CD4-positive, alpha-beta T cell treated with Interleukin-17A for 1 hour (primary cell): Measurements from ENCODE around the gene CAMK2N1.

ENCODE experiments used
- DNase-seq: peaks from one replicate; pipeline ENCODE4 v3.0.0-alpha.2; 2020

CAMK2N1 gene

DNA sequence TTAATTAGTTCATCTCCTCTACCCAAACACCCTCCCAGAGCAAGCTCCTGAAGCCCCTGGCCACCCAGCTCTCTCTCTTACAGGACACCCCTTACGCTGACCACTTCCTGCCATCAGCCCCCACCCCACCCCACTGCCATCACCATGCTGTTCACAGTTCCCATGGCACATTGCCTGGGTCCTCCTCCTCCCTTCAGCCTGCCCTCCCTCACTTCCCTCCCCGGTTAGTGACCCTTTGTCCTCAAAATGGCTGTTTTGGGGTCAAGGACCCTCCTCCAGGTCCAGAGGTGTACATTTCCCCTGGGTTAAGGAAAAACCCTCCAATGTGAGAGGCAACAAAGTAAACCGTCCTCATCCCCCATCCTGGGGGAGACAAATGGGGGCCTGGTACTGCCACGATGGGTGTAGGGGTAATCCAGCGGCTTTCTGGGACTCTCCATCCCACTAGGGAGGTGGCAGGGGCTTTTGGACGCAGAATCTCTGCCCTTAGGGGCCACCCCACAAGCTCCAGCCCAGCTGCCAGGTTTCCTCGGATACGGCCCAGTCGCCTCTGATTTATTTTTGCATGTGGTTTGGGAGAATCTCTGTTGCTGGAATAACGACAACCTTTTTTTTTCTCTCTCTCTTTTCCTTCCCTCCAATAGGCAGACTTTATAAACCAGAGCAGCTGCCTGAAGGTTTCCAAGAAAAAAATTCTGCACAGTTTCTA is 8.5 kb downstream of the CAMK2N1 start:
- DNase-seq = no peak

DNA sequence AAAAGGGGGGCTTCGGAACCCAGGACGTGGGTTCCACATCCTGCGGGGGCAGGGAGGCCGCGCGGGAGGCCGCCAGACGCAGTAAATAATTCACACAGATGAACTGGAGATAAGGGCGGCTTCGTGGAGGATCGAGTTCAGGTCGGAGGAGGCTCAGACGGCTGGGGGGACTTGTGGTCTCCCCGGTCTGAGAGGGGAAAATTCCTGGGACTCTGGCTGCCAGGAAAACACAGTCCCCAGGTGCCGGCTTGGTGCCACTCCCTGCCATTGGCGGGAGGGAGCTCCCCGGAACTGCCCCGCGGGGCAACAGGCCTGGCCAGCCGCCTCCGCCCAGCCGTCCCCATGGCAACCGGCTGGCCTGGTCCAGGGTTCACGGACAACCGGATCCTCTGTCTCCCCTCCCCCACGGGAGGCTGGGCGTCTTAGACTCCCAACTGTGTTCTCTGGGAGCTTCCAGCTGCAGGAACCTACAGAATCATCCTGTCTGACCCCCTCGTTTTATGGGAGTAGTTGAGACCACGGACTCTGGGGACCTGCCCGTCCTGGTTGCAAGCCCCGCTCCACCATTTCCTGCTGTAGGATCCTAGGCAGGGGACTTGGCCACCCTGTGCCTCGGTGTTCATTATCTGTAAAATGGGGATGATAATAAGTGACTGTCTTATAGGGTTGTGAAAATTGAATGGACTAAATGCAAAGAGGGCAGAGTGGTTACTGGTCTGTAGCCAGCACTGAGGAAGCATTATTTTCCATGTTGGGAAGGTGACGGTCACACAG is 9.6 kb downstream of the CAMK2N1 start:
- DNase-seq = no peak

DNA sequence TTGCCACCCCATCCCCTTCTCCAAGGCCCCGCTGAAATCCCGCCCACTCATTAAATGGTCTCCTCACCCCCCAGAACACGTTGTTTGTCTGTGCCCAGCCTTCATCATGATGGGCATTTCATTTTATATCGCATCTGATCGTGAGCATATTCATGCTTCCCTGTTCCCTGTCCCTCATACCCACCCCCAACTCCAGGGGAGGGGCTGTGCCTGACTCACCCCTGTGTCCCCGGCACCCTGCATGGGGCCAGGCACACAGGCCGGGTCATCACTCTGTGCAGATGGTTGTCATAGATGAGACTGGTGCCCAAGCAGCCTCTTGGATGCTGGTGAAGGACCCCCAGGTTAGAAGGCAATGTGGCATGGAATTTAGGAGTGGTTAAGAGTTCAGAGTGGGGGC is 11.0 kb downstream of the CAMK2N1 start:
- no peak for DNase-seq

DNA sequence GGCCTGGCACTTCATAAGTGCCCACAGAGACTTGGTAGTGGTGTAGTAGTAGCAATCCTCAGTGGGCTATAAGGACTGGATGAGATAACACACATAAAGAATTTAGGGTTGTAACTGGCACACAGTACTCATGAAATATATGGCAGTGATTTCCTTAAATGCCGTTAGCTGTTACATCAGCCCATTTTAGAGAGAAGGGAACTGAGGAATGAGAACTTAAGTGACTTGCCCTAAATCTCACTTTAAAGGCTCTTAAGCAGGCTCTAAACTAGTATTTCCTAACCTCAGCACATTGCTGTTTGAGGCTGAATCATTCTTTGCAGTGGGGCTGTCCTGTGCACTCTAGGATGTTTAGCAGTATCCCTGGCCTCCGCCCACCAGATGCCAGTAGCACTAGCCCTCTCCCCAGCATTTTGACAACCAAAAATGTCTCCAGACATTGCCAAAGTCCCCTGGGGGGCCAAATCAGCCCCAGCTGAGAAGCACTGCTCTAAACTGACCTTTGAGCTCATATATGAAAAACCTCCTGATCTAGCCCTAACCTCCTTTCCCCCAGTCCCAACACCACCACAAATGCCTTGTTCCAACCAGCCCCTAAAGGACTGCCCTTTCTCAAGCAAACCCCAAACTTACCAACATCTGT is 11.6 kb downstream of the CAMK2N1 start:
- DNase-seq = no peak

DNA sequence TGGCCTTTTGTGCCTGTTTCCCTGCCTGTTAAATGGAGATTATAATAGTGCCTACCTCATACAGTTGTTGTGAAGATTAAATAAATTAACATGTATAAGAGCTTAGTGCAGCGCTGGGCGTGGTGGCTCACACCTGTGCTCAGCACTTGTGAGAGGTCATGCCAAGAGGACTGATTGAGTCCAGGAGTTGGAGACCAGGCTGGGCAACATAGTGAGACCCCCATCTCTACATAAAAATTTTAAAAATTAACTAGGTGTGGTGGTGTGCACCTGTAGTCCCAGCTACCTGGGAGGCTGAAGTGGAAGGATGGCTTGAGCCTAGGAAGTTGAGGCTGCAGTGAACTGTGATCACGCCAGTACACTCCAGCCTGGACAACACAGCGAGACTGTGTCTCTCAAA is 12.1 kb downstream of the CAMK2N1 start:
- DNase-seq = no peak

DNA sequence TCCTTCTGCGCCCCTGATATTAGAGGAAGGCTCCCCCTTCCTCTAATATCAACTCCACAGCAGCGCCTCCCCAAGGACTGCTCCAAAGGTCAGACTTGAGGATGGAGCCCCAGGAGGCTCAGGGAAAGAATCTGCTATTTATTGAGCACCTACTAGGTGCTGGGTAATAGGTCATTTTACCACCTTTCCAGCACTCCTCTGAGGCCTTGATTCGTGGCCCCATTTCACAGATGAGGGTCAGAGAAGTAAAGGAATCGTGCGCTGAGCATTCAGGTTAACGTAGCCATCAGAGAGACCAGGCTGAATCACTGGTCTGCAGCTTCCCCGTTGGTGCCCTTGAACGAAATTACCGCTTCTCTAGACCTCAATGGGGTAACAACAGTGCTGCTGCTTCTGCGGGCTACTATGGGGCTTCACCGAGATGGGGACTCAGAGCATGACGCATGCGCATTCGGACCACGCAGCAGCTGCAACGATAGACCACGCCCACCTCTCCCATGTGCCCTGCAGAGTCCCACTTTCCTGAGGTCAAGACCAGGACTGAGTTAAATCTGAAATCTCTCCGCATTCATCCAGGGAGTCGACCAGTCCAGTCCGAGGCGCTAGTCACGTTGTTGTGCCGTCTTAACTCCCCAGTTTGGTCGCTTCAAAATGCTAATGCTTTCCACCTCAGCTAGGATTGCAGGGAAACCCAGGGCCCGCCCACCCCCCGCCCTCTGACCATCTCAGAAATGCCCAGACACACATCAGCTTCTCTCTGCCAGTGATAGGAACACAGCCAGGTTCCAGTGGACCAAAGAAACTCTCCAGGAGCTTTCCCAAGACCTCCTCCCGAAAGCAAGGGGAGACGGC is 12.9 kb downstream of the CAMK2N1 start:
- DNase-seq = no peak

DNA sequence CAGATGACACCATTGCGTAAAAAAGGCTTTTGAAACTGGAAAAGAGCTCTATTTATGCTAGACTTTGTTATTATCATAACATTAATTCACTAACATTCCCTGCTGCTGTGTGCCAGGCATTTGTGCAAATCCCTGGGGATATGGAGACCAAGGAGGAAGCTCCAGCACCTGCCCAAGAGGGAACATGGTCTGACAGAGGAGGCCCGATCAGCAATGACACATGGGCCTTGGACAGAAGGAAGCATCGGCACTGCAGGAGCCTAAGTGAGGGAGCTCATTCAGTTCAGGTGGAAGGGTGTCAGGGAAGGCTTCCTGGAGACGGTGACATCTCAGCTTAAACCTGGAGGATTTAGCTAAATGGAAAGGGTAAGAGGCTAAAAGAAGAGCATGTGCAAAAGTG is 13.9 kb downstream of the CAMK2N1 start:
- no peak for DNase-seq

DNA sequence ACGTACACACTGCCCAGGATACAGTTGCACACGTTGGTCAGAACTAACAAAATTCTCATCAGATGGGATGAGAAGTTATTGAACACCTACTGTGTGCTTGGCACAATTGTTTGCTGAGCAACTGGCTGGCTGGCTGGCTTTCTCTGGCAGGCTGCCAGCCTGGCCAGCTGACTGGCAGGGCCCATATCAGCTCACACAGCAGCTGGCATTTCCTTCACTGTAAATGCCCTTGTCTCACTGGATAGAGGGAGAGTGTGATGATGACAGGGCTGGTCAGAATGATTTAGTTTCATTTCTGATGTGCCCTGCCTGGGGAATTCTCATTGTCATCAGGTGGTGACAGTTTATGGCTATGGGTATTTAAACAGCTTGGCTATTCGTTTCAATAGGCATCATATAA is 15.8 kb downstream of the CAMK2N1 start:
- no peak for DNase-seq

DNA sequence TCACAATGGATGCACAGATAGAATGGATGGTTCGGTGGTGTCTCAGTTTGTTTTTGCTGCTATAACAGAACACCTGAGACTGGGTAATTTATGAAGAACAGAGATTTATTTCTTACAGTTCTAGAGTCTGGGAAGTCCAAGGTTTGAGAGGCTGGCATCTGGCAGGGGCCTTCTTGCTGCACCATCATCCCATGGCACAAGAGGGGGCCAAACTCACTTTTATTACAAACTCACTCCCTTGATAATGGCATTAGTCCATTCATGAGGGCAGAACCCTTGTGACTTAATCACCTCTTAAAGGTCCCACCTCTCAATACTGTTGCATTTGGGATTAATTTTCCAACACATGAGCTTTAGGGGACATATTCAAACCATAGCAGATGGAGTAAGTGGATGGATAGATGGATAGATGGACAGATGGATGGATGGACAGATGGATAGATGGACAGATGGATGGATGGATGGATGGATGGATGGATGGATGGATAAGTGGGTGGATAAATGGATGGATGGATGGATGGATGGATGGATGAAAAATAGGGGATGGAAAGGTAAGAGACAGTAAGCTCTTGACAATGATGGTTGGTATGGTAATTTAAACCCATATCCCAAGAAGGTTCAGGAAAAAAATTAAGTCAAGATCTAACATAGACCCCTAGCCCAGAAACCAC is 16.5 kb downstream of the CAMK2N1 start:
- DNase-seq = no peak

DNA sequence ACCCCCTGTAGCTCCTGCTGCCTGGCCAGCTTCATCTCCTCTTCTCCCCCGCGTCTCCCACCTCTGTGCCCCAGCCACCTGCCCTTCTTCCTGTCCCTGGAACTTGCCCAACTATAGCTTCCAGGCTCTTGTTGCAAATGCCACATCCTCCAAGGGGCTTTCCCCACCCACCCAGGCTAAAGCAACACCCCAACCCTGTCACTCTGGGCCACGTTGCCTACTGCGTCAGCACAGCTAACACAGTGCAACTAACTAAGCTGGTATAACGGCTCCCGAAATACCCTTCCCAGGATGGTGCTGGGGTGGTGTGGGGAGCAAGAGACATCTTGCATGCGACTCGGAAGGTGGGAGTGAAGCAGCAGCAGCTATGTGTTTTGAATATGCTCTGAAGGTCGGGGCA is 19.7 kb downstream of the CAMK2N1 start:
- no peak for DNase-seq

DNA sequence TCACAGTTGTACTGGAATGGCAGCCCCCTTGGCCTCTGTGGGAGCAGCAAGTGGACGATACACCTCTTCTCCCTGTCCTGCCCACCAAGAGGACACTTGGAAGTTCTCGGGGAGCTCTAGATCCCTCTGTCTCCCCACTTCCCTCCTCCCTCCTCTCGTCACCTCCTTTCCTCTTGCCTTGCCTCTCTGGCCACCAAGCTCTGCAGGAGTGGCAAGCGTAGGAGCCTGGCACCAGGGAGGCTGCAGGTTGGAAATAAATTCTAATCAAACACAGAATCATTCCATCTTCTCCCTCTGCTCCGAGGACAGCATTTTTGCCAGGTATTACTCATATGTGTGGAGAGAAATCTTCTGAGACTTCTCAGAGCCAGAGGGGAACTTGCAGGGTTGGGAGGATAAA is 20.8 kb downstream of the CAMK2N1 start:
- no peak for DNase-seq

DNA sequence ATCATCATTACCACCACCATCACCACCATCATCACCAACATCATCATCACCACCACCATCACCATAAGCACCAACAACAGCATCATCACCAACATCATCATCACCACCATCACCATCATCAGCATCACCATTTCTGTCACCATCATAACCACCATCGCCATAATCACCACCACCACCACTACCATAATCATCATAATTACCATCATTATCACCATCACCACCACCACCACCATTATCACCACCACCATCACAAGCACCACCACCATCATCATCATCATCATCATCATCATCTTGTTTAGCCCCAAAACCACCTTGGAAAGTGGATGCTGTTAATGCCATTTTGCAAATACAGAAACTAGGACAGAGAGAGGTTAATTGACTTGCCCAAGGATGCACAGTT is 22.5 kb downstream of the CAMK2N1 start:
- no peak for DNase-seq

DNA sequence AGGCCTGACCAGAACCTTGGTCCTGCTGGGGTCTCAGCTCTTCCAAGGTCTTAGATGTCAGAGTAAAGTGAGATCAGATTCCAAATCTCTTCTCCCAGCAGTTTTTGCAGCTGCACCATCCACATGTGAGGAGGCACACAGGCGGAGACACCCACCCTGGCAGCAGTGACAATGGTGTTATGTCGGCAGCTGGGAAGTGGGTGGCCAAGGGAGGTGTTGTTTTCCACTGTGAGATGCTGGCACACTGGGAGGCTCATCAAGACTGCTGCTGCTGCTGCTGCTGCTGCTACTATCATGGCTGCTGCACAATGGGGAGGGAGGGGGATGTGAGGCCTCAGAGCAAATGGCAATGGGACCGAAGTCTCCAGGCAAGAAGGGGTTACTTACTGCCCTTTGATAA is 23.6 kb downstream of the CAMK2N1 start:
- DNase-seq = no peak

DNA sequence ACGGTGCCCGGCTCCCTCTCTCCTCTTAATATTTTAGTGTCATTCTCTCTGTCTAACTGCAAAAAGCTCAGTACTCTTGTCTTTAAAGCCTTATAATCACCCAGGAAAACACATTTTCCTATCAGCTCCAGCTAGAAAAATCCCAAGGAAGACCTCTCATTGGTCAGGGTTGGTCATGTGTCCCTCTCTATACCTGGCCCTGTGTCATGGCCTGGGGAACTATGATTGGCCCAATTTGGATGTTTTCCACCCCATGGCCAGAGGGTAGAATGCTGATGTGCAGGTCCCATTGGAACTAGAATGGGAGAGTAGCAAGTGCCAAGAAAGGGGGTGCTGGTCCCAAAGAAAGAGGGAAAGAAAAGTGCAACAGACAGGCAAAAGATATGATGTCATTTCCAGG is 27.3 kb downstream of the CAMK2N1 start:
- no peak for DNase-seq

DNA sequence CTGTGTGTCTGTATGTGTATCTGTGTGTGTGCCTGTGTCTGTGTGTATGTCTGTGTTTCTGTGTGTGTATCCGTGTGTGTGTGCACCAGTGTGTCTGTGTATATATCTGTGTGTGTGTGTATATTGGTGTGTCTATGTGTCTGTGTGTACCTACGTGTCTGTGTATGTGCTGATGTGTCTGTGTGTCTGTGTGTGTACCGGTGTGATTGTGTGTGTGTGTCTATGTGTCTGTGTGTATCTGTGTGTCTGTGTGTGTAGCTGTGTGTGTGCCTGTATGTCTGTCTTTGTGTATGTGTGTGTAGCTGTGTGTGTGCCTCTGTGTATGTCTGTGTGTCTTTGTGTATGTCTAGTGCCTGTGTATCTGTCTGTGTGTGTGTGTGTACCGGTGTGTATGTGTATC is 32.0 kb downstream of the CAMK2N1 start:
- DNase-seq = no peak

DNA sequence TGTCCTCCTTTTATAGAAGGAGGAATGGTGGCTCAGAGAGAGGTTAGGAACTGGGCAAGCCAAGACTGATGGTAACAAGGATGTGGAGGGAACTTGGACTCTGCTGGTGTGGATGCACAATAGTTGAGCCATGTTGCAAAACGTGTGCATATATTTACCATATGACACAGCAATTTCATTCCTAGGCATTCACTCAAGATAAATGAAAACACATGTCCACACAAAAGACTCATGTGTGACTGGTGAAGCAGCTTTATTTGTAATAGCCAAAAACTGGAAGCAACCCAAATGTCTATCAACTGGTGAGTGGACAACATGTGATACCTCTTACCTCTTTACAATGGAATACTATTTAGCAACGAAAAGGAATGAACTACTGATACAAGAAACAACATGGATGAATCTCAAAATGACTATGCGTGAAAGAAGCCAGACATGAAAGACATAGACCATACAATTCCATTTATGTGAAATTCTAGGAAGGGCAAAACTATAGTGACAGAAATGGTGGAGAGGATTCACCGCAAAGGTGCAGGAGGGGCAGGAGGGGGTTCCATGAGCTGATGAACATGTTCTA is 36.2 kb downstream of the CAMK2N1 start:
- DNase-seq = no peak

DNA sequence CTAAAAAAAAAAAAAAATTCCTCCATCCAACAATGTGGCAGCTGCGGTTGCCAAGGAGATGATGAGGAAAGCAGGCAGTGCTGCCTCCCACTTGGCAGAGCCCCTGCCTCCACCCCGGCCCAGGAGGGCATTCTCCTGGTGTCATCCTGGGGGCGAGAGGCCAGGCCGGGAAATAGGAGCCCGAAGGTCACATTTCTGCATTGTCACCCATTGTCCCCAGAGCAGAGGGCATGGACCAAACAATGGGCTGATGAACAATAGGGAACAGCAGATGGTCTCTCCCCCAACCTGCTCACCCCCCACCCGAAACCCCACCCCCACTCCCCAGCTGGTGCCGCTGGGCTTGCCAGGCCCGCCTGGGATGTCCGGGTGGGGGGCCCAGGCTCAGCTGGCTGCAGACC is 37.3 kb downstream of the CAMK2N1 start:
- DNase-seq = no peak

DNA sequence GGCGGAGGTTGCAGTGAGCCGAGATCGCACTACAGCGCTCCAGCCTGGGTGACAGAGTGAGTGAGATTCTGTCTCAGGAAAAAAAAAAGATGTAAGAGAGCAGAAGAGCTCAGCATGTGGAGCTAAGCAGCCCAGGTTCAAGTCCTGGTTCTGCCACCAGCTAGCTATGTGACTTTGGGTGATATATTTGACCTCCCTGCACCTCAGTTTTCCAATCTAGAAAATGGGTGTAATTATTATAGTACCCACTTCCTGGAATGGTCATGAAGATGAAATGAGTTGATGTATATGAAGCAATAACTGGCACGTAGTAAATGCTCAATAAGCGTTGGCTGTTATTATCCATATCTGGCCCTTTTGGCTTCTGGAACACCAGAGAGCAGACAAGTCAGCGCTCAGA is 38.2 kb downstream of the CAMK2N1 start:
- DNase-seq = no peak

DNA sequence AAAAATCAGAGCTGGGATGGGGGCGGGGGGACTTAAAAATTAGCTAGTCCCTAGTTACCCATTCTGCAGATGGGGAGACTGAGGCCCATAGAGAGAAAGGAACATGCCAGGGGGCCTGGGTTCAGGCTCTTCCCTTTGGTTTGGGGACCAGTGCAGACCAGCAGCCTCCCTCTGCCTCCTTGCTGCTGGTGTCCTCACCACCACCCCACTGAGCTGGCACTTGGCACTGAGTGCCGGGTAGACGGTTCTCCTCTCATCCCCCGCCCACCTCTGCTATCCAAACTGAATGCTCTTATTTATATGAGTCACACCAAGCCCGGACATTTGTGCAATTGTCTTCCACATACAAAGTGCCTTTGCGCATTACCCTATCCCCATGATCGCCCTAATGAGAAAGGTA is 39.2 kb downstream of the CAMK2N1 start:
- no peak for DNase-seq

DNA sequence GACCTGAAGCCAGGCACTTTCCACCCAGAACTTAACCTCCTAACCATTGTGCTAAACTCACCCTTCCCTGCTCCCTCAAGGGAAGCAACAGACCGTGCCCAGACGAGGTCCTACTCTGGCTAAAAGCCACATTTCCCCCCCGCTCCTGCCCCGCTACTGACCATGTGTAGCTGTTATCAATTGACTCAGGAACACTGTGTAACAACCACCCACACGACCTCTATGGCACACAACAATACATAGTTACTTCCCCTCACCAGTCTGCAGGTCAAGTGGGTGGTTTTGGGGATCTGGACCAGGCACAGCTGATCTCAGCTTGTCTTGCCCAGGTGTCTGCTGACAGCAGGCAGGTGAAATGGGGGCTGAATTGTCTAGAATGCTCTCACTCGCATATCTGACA is 40.1 kb downstream of the CAMK2N1 start:
- no peak for DNase-seq

DNA sequence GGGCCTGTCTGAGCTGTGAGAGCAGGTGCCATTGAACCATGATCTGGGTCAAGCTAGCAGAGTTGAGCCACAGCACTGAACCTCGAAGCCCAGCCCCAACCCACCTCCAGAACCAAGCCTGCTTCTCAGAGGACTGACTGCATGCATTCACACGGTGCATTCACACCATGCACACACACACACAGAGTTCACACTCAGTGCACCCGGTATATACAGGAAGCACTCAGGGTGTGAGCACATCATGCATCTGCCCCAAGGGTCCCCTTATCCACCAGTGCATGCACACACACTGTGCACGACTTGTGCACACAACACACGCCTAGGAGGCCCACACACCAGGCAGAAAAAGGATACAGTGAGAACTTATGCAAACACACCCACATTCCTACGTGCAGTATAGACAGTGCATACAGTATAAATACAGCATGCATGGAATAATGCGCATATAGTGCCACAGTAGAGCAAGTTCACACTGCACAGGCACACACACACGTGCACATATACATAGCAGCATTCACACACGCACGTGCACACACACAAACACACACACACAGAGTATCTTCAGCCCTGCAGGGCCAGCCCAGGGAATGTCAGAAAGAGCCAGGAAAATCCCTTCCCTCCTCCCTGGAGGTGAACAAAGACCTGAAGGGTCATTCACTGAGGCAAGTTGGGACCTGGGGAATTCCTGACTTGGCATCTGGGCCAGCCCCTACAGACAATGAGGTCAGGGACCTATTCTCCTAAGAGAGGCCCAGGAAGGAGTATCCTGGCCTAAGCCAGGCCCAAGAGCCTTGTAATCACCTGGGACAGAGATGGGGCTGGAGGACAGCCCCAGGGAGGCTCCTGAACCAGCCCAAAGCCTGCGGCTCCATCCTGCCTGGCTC is 42.1 kb downstream of the CAMK2N1 start:
- no peak for DNase-seq
